ENCODE measurements around the gene PPP1R10. TPM values are rescaled to one million over a fixed set of nuclear protein-coding genes. Genes with fewer than 3 reads are reported as not detected.

PPP1R10 gene
- total and polyA plus RNA-seq, 2 of the 13 experiments (the other 11 are each of a cell fraction or from before 2014, with no cell fraction given), result 26.3 to 38.4 TPM

DNA sequence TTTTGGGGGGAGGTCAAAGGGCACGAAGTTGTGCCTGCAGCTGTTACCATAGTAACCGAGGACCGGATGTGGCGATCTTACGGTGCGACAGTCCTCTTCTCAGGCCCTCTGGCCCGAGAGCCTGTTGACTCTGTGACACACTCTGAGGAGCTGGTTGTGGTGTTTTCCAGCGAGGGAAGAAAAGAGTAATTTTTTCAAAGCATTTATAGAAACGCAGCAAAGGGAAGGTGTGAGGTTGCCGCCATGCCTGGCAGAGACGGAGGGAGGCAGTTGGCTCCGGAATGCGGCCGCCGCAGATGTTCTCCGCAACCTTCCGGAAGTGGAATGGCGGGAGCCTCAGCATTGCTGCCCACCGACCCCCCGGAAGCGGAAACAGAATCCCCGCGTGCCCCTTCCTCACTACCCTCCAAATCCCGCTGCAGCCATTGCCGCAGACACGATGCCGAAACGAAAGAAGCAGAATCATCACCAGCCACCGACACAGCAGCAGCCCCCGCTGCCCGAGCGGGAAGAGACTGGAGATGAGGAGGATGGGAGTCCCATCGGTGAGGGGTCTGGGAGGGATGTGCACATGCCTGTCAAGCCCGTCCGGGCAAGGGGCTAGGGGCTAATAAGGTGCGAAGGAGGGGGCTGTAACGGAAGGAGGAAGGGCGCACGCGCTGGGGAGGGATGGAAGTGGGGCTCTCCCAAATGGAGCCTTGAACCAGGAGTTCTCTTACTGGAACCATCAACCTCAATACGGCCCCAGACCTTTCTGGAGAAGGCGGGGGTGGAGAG lies 59.9 kb downstream of the PPP1R10 start, which contains the start of gene PRR3 (continued):
- peak; percentile 82; the same call in 1 of the 2 replicates for TF ChIP-seq ZNF317 (CRISPR knock-in tag; IDR thresholded peaks at IDR 0.05)
- TF ChIP-seq WIZ (CRISPR knock-in tag; IDR thresholded peaks at IDR 0.05), result peak; percentile 86; the same call in 1 of the 2 replicates
- TF ChIP-seq PHB2 (IDR thresholded peaks at IDR 0.05; ENCODE audit: partially characterized antibody), result no peak
- peak in 1 of 2 experiments; percentile 63; a peak in 1 of 4 replicates for TF ChIP-seq KLF16 (CRISPR knock-in tag; IDR thresholded peaks at IDR 0.05)
- no peak for TF ChIP-seq LCORL (IDR thresholded peaks at IDR 0.05)
- peak; percentile 75; the same call in 1 of the 2 replicates for TF ChIP-seq LCORL (CRISPR knock-in tag; IDR thresholded peaks at IDR 0.05)
- TF ChIP-seq, protein P1, sequence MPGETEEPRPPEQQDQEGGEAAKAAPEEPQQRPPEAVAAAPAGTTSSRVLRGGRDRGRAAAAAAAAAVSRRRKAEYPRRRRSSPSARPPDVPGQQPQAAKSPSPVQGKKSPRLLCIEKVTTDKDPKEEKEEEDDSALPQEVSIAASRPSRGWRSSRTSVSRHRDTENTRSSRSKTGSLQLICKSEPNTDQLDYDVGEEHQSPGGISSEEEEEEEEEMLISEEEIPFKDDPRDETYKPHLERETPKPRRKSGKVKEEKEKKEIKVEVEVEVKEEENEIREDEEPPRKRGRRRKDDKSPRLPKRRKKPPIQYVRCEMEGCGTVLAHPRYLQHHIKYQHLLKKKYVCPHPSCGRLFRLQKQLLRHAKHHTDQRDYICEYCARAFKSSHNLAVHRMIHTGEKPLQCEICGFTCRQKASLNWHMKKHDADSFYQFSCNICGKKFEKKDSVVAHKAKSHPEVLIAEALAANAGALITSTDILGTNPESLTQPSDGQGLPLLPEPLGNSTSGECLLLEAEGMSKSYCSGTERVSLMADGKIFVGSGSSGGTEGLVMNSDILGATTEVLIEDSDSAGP (CRISPR knock-in tag; IDR thresholded peaks at IDR 0.05; ENCODE audit: borderline replicate concordance), result peak; percentile 89; the same call in 1 of the 2 replicates
- TF ChIP-seq ATF1 (CRISPR knock-in tag; IDR thresholded peaks at IDR 0.05), result peak; percentile 94
- TF ChIP-seq, protein P2, sequence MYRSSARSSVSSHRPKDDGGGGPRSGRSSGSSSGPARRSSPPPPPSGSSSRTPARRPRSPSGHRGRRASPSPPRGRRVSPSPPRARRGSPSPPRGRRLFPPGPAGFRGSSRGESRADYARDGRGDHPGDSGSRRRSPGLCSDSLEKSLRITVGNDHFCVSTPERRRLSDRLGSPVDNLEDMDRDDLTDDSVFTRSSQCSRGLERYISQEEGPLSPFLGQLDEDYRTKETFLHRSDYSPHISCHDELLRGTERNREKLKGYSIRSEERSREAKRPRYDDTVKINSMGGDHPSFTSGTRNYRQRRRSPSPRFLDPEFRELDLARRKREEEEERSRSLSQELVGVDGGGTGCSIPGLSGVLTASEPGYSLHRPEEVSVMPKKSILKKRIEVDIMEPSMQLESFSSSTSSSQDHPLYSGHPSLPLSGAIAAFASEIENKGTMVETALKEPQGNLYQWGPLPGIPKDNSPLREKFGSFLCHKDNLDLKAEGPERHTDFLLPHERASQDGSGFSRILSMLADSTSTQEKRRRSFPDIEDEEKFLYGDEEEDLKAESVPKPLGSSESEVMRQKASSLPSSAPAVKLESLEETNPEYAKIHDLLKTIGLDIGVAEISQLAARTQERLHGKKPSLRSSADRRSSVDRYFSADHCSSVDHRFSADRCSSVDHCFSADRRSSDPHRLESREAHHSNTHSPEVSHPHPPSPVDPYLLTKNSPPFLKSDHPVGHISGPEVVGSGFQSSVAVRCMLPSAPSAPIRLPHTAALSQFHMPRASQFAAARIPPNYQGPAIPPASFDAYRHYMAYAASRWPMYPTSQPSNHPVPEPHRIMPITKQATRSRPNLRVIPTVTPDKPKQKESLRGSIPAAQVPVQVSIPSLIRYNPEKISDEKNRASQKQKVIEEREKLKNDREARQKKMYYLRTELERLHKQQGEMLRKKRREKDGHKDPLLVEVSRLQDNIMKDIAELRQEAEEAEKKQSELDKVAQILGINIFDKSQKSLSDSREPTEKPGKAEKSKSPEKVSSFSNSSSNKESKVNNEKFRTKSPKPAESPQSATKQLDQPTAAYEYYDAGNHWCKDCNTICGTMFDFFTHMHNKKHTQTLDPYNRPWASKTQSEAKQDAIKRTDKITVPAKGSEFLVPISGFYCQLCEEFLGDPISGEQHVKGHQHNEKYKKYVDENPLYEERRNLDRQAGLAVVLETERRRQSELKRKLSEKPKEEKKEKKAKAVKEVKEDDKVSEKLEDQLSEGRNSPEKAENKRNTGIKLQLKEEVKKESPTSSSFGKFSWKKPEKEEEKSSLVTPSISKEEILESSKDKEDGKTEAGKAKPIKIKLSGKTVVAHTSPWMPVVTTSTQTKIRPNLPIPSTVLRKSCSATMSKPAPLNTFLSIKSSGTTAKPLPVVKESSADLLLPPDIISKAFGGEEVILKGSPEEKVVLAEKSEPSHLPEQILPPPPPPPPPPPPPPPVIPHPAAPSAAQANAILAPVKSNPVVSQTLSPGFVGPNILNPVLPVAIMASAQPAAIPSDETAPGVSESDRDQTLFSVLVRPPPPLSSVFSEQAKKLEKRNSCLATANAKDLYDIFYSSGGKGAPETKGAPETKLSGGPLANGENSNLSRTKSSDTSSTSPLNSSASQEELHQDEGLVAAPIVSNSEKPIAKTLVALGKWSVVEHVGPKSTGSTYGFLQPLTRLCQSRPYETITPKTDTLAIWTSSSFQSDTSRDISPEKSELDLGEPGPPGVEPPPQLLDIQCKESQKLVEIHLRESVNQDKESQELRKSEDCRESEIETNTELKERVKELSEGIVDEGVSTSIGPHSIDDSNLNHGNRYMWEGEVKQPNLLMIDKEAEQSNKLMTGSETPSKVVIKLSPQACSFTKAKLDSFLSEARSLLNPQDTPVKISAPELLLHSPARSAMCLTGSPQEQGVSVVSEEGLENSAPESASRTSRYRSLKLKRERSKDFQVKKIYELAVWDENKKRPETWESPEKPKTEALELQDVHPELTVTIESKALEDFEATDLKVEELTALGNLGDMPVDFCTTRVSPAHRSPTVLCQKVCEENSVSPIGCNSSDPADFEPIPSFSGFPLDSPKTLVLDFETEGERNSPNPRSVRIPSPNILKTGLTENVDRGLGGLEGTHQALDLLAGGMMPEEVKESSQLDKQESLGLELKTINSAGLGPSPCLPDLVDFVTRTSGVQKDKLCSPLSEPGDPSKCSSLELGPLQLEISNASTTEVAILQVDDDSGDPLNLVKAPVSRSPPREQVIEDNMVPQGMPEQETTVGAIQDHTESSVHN (CRISPR knock-in tag; IDR thresholded peaks at IDR 0.05), result peak; percentile 98
- no peak for TF ChIP-seq ZEB1 (IDR thresholded peaks at IDR 0.05; ENCODE audit: insufficient replicate concordance, low read depth)
- TF ChIP-seq, protein P3, sequence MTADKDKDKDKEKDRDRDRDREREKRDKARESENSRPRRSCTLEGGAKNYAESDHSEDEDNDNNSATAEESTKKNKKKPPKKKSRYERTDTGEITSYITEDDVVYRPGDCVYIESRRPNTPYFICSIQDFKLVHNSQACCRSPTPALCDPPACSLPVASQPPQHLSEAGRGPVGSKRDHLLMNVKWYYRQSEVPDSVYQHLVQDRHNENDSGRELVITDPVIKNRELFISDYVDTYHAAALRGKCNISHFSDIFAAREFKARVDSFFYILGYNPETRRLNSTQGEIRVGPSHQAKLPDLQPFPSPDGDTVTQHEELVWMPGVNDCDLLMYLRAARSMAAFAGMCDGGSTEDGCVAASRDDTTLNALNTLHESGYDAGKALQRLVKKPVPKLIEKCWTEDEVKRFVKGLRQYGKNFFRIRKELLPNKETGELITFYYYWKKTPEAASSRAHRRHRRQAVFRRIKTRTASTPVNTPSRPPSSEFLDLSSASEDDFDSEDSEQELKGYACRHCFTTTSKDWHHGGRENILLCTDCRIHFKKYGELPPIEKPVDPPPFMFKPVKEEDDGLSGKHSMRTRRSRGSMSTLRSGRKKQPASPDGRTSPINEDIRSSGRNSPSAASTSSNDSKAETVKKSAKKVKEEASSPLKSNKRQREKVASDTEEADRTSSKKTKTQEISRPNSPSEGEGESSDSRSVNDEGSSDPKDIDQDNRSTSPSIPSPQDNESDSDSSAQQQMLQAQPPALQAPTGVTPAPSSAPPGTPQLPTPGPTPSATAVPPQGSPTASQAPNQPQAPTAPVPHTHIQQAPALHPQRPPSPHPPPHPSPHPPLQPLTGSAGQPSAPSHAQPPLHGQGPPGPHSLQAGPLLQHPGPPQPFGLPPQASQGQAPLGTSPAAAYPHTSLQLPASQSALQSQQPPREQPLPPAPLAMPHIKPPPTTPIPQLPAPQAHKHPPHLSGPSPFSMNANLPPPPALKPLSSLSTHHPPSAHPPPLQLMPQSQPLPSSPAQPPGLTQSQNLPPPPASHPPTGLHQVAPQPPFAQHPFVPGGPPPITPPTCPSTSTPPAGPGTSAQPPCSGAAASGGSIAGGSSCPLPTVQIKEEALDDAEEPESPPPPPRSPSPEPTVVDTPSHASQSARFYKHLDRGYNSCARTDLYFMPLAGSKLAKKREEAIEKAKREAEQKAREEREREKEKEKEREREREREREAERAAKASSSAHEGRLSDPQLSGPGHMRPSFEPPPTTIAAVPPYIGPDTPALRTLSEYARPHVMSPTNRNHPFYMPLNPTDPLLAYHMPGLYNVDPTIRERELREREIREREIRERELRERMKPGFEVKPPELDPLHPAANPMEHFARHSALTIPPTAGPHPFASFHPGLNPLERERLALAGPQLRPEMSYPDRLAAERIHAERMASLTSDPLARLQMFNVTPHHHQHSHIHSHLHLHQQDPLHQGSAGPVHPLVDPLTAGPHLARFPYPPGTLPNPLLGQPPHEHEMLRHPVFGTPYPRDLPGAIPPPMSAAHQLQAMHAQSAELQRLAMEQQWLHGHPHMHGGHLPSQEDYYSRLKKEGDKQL (CRISPR knock-in tag; IDR thresholded peaks at IDR 0.05; ENCODE audit: low read depth), result 0 out of 2 replicates have a peak, but pooled peaks have one; percentile 11
